Loucy (cell line): ENCODE results near the gene CDC14A.

ENCODE experiments used
- EZH2phosphoT487 ChIP-seq: fragments of 200-600 bp; IDR thresholded peaks from 2 replicates; pipeline ENCODE4 v1.6.1; 2018; ENCODE audit warnings: antibody characterized with exemption, mild to moderate bottlenecking, moderate library complexity, borderline replicate concordance
- TF ChIP-seq, protein P1 (sequence below): fragments of 200-600 bp; sonication (generic); conservative IDR thresholded peaks from 2 replicates; pipeline ENCODE4 v1.5.1; 2014; ENCODE audit warnings: mild to moderate bottlenecking, antibody characterized with exemption, low read length

DNA sequence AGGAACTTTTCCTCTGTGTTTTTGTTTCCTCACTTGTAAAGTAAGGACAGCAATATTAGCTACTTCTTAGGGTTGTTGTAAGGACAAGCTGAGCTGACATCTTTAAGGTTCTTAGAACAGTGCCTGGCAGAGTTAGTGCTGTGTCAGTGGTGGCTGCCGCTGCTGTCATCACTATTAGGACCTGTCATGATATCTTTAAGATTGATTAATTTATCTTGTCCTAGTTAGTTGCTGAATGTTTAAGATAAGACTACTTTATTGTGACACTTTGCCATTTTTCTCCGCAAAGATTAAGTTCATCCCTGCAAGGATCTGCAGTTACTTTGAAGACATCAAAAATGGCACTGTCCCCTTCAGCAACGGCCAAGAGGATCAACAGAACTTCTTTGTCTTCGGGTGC lies 145.5 kb downstream of the CDC14A start:
- TF ChIP-seq, protein P1, sequence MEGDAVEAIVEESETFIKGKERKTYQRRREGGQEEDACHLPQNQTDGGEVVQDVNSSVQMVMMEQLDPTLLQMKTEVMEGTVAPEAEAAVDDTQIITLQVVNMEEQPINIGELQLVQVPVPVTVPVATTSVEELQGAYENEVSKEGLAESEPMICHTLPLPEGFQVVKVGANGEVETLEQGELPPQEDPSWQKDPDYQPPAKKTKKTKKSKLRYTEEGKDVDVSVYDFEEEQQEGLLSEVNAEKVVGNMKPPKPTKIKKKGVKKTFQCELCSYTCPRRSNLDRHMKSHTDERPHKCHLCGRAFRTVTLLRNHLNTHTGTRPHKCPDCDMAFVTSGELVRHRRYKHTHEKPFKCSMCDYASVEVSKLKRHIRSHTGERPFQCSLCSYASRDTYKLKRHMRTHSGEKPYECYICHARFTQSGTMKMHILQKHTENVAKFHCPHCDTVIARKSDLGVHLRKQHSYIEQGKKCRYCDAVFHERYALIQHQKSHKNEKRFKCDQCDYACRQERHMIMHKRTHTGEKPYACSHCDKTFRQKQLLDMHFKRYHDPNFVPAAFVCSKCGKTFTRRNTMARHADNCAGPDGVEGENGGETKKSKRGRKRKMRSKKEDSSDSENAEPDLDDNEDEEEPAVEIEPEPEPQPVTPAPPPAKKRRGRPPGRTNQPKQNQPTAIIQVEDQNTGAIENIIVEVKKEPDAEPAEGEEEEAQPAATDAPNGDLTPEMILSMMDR: no peak
- TF ChIP-seq EZH2phosphoT487: no peak
